A549 (cell line): Measurements from ENCODE around the gene IFITM10. TPM values are rescaled to one million over a fixed set of nuclear protein-coding genes. Genes with fewer than 3 reads are reported as not detected.
A peak's percentile ranks its signal among the peaks of the same experiment; 100 is the strongest.

Experiments
- ATAC-seq, 2 experiments: fragments of 200-7000 bp in 1 of 2; fragments of >200 bp in 1 of 2; cut with Nextera tagmentation in 1 of 2; cut with Tn5 transposase in 1 of 2; 3 replicates each; pipeline versions ENCODE4 v1.8.0 to v1.9.1; 2018 to 2020; ENCODE audit warnings: mild to moderate bottlenecking in 1 of 2, moderate library complexity in 1 of 2
- CTCF ChIA-PET: fragments of 300-600 bp; sonication (Branson Sonifier 250); formaldehyde crosslinking; extraction: SDS; loops from one replicate; lab custom pipeline; 2021; ENCODE audit warnings: antibody characterized with exemption, inconsistent platforms; lab: Yijun Ruan, JAX
- POLR2A ChIA-PET: fragments of 350-600 bp; formaldehyde crosslinking; extraction: SDS; loops from one replicate; lab custom pipeline; 2021; ENCODE audit warnings: antibody characterized with exemption, inconsistent platforms; lab: Yijun Ruan, JAX
- DNase-seq, 2 experiments: peaks; one replicate each; pipeline versions ENCODE4 v3.0.0 to v3.0.0-alpha.2; 2011 to 2016; ENCODE audit warnings: low read depth in 1 of 2, low spot score in 1 of 2
- FAIRE-seq: peaks from 2 replicates; lab custom pipeline; 2011; peaks lifted over from hg19 to GRCh38; lab: Jason Lieb, UNC
- H3K27ac ChIP-seq, 2 experiments: fragments of >200 bp; sonication (Bioruptor Twin); formaldehyde crosslinking; 3 replicates each; pipeline ENCODE4 v1.5.1; 2016 to 2017
- H3K4me1 ChIP-seq: fragments of >200 bp; sonication (Bioruptor Twin); formaldehyde crosslinking; 3 replicates; pipeline ENCODE4 v1.6.1; 2016
- H3K4me2 ChIP-seq: fragments of >200 bp; sonication (Bioruptor Twin); formaldehyde crosslinking; 3 replicates; pipeline ENCODE4 v1.6.1; 2016
- H3K4me3 ChIP-seq: fragments of >200 bp; sonication (Bioruptor Twin); formaldehyde crosslinking; 3 replicates; pipeline ENCODE4 v1.5.1; 2016
- H3K9me3 ChIP-seq: fragments of >200 bp; sonication (Bioruptor Twin); formaldehyde crosslinking; 3 replicates; pipeline ENCODE4 v1.6.1; 2016
- BHLHE40 ChIP-seq: IDR thresholded peaks from 2 replicates; pipeline ENCODE4 v1.6.1; 2012; ENCODE audit warnings: low read depth, low read length, inconsistent platforms
- CHD2 ChIP-seq: fragments of 150-350 bp; IDR thresholded peaks from 2 replicates; pipeline ENCODE4 v1.6.1; 2014; ENCODE audit warnings: low read length; ENCODE audit not compliant: partially characterized antibody
- CTCF ChIP-seq: fragments of >200 bp; sonication (Bioruptor Twin); formaldehyde crosslinking; IDR thresholded peaks from 3 replicates; pipeline ENCODE4 v1.5.1; 2016
- EHMT2 ChIP-seq: fragments of 200-600 bp; sonication (generic); IDR thresholded peaks from 2 replicates; pipeline ENCODE4 v1.6.1; 2016; ENCODE audit warnings: antibody characterized with exemption, low read depth, mild to moderate bottlenecking, moderate library complexity
- GATA3 ChIP-seq: IDR thresholded peaks from 2 replicates; pipeline ENCODE4 v1.6.1; 2012; ENCODE audit warnings: borderline replicate concordance
- HOXB5 ChIP-seq: fragments of 250-450 bp; sonication (Bioruptor Pico); IDR thresholded peaks from 2 replicates; pipeline ENCODE4 v1.5.0; 2020; ENCODE audit warnings: mild to moderate bottlenecking, moderate library complexity
- JUN ChIP-seq, 2 experiments: fragments of >200 bp; sonication (Bioruptor Twin); formaldehyde crosslinking; IDR thresholded peaks; 2 replicates in 1 of 2; 3 replicates in 1 of 2; pipeline ENCODE4 v1.6.1; 2016 to 2017
- KDM5A ChIP-seq: fragments of 200-600 bp; sonication (generic); IDR thresholded peaks from 2 replicates; pipeline ENCODE4 v1.6.1; 2016; ENCODE audit warnings: antibody characterized with exemption, mild to moderate bottlenecking
- MAX ChIP-seq: IDR thresholded peaks from 2 replicates; pipeline ENCODE4 v1.6.1; 2012
- PHF8 ChIP-seq: fragments of 200-600 bp; sonication (generic); IDR thresholded peaks from 2 replicates; pipeline ENCODE4 v1.6.1; 2016; ENCODE audit warnings: low read depth, mild to moderate bottlenecking, antibody characterized with exemption, moderate library complexity, borderline replicate concordance
- POLR2A ChIP-seq: IDR thresholded peaks from 2 replicates; pipeline ENCODE4 v1.6.1; 2012; ENCODE audit warnings: mild to moderate bottlenecking, low read length
- RAD21 ChIP-seq, 2 experiments: fragments of >200 bp in 1 of 2; sonication (Bioruptor Twin) in 1 of 2; formaldehyde crosslinking in 1 of 2; IDR thresholded peaks in 1 of 2; conservative IDR thresholded peaks in 1 of 2; 2 replicates in 1 of 2; 3 replicates in 1 of 2; pipeline ENCODE4 v1.6.1; 2012 to 2018; ENCODE audit warnings: inconsistent platforms in 1 of 2
- RARB ChIP-seq: fragments of 250-450 bp; sonication (Bioruptor Pico); IDR thresholded peaks from 2 replicates; pipeline ENCODE4 v1.8.0; 2021; ENCODE audit warnings: mild to moderate bottlenecking, moderate library complexity
- RFX5 ChIP-seq: fragments of 450-650 bp; IDR thresholded peaks from 2 replicates; pipeline ENCODE4 v1.7.1; 2014; ENCODE audit warnings: antibody characterized with exemption, mild to moderate bottlenecking, moderate library complexity
- RNF2 ChIP-seq: fragments of 200-600 bp; sonication (generic); IDR thresholded peaks from 2 replicates; pipeline ENCODE4 v1.6.1; 2016; ENCODE audit warnings: low read depth, mild to moderate bottlenecking, antibody characterized with exemption, moderate library complexity, borderline replicate concordance
- SREBF2 ChIP-seq: fragments of 450-650 bp; IDR thresholded peaks from 2 replicates; pipeline ENCODE4 v1.6.1; 2014; ENCODE audit warnings: mild to moderate bottlenecking, moderate library complexity
- TFCP2L1 ChIP-seq: fragments of 250-450 bp; sonication (Bioruptor Pico); IDR thresholded peaks from 2 replicates; pipeline ENCODE4 v1.5.0; 2021; ENCODE audit warnings: mild to moderate bottlenecking
- USF2 ChIP-seq: fragments of 450-650 bp; IDR thresholded peaks from 2 replicates; pipeline ENCODE4 v1.6.1; 2014; ENCODE audit warnings: antibody characterized with exemption
- ZFP36 ChIP-seq: fragments of 450-650 bp; IDR thresholded peaks from 2 replicates; pipeline ENCODE4 v1.6.1; 2014; ENCODE audit warnings: borderline replicate concordance; ENCODE audit not compliant: partially characterized antibody
- WGBS: methylation state at CpG from one replicate; pipeline ENCODE4 v1.1.6; 2017; ENCODE audit errors: missing lambda C conversion rate; 5-methylcytosine and 5-hydroxymethylcytosine counted together
- polyA plus RNA-seq, 4 experiments: library from polyadenylated mRNA; depleted of rRNA in 3 of 4; stranded (reverse); fragments of >200 nt; fragmentation: RNase III in 1 of 4; extraction: RNeasy Plus Mini Kit Qiagen cat#74134 plus additional on column Dnase treatment in 1 of 4; gene quantifications; 2 replicates in 3 of 4; 3 replicates in 1 of 4; pipeline ENCODE4 v1.2.3, GENCODE V29; 2011 to 2017
- TF ChIP-seq, protein P1 (sequence below): fragments of >200 bp; sonication (Bioruptor Twin); formaldehyde crosslinking; IDR thresholded peaks from 3 replicates; pipeline ENCODE4 v1.6.1; 2016

Gene IFITM10
- polyA plus RNA-seq, 2 of the 4 experiments (the other 2 are of a cell fraction): 0.28 to 0.67 TPM

DNA sequence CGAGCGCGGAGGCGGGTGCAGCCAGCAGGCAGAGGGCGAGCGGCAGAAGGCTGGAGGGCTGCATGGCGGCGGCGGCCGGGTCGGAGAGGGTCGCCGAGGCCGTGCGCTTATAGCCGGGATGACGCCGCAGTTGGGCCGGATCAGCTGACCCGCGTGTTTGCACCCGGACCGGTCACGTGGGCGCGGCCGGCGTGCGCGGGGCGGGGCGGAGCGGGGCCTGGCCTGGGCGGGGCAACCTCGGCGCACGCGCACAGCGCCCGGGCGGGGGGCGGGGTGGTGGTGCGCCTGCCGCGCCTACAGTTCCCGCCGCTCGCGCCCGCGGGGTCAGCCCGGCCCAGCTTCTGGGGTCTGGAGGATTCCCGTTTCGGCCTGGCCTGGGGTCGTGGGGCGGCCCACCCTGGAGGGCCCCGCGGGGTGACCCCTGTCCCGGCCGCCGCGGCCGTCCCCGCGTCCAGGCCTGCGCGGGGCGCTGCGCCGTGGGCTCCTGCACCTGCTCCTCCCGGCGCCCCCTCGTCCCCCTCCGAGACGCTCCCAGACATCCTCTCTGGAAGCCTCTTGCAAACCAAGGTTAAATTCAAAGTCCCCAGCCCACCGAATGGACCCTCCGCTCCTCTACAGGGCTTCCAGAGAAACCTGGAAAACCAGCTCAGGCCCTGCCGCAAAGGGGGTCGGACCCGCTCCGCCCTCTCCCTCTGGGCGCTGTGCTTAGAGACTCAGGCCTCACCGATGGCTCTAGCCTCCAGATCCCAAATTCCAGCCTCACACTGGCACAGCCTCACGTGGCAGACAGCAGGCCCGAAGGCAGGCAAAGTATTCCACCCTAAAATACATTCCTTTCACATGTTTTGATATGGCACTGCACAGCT is 13.6 kb upstream of the IFITM10 start, which contains the start of gene CTSD:
Gene CTSD, minus strand, starts transcription at position 132 of the 866 bp plus-strand sequence. Its CDS starts 68 bp downstream, at position 64.
- Histone ChIP-seq H3K4me1 (peaks cover 37% of the 10 kb centered on the region), H3K4me2 (peak within 1 kb of the TSS; percentile 87), H3K27ac (peak within 1 kb of the TSS; percentile 96 to 97), H3K9me3 (no peaks in the 10 kb centered on the region), H3K4me3 (peak within 1 kb of the TSS; percentile 100)
- TF ChIP-seq ZFP36 (peak; percentile 71), MAX (peak; percentile 57), TFCP2L1 (0 out of 2 replicates have a peak, but pooled peaks have one; percentile 48), USF2 (peak; percentile 94), JUN (IDR thresholded peaks at IDR 0.05) (peak; percentile 33 to 86; a peak in 2 of 5 replicates), RFX5 (no peak), RAD21 (conservative IDR thresholded peaks at IDR 0.05 in 1 of 2, IDR thresholded peaks at IDR 0.05 in 1 of 2) (peak in 1 of 2 experiments; percentile 12; a peak in 1 of 5 replicates), RNF2 (no peak), RARB (CRISPR knock-in tag) (no peak), EHMT2 (no peak), CTCF (0 out of 3 replicates have a peak, but pooled peaks have one; percentile 20), POLR2A (peak; percentile 35), PHF8 (peak; percentile 41; the same call in 1 of the 2 replicates), GATA3 (0 out of 2 replicates have a peak, but pooled peaks have one; percentile 44), KDM5A (peak; percentile 57)
- TF ChIP-seq, protein P1, sequence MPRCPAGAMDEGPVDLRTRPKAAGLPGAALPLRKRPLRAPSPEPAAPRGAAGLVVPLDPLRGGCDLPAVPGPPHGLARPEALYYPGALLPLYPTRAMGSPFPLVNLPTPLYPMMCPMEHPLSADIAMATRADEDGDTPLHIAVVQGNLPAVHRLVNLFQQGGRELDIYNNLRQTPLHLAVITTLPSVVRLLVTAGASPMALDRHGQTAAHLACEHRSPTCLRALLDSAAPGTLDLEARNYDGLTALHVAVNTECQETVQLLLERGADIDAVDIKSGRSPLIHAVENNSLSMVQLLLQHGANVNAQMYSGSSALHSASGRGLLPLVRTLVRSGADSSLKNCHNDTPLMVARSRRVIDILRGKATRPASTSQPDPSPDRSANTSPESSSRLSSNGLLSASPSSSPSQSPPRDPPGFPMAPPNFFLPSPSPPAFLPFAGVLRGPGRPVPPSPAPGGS: peak; percentile 78; the same call in 1 of the 3 replicates
- POLR2A ChIA-PET: interaction anchor here (0.9 to 1.6 kb wide), 7 partner anchors 9 to 70 kb away, joined by 3 to 13 read pairs (median 4); no protein-coding TSS in a partner anchor
- FAIRE-seq (no peak), ATAC-seq (peak; percentile 69 to 70), DNase-seq (peak; percentile 84 to 91)
- WGBS: 5% methylated on average over 18 of the region's 85 CpGs
- CTCF ChIA-PET: interaction anchor here (0.8 to 4.0 kb wide), 11 partner anchors 9 to 189 kb away, joined by 3 to 29 read pairs (median 6); partner anchors contain the start of gene KRTAP5-5

GRCh38 chr11:1763336-1763795 is 13.0 kb upstream of the IFITM10 start:
- ChIA-PET POLR2A (interaction anchor here (1.0 to 1.6 kb wide), 5 partner anchors 8 to 69 kb away, joined by 3 to 13 read pairs (median 8); no protein-coding TSS in a partner anchor), CTCF (interaction anchor here (1.5 to 4.0 kb wide), 7 partner anchors 10 to 70 kb away, joined by 4 to 29 read pairs (median 7); no protein-coding TSS in a partner anchor)
- Histone ChIP-seq H3K4me3 (peak overlapping the region; percentile 100), H3K4me1 (peaks cover 37% of the 10 kb centered on the region), H3K4me2 (peak overlapping the region; percentile 87), H3K9me3 (no peaks in the 10 kb centered on the region), H3K27ac (peak overlapping the region; percentile 96 to 97)
- peak; percentile 25 to 39; a peak in 5 of 6 replicates for ATAC-seq
- no CpG with 5 or more reads among the region's 32 CpGs for WGBS
- FAIRE-seq: no peak
- no peak for TF ChIP-seq BHLHE40
- TF ChIP-seq SREBF2: no peak
- TF ChIP-seq CHD2: no peak
- no peak for TF ChIP-seq JUN (IDR thresholded peaks at IDR 0.05)
- no peak for TF ChIP-seq HOXB5 (CRISPR knock-in tag)
- peak; percentile 79 for TF ChIP-seq KDM5A
- DNase-seq: no peak
